Endothelial cell of umbilical vein (primary cell): ENCODE data around the gene FAR1. TPM values are rescaled to one million over a fixed set of nuclear protein-coding genes. Genes with fewer than 3 reads are reported as not detected.

Experiments
- BruUV-seq: library from RNA; stranded (reverse); fragments of 400-500 nt; replicated peaks from 2 replicates; lab custom pipeline; 2021; lab: Mats Ljungman, UMichigan
- CTCF ChIA-PET: fragments of 300-600, 350-600 bp; sonication (Branson Sonifier 250); formaldehyde crosslinking; loops from one replicate; lab custom pipeline; 2021; ENCODE audit warnings: antibody characterized with exemption, inconsistent platforms; lab: Charles Lee
- POLR2A ChIA-PET: fragments of 300-600, 350-600 bp; sonication (Branson Sonifier 250); formaldehyde crosslinking; loops from one replicate; lab custom pipeline; 2021; ENCODE audit warnings: antibody characterized with exemption, inconsistent platforms; lab: Charles Lee
- DNase-seq: peaks from one replicate; pipeline ENCODE4 v3.0.0-alpha.2; 2011; ENCODE audit warnings: low read depth, low spot score
- FAIRE-seq: peaks from 2 replicates; lab custom pipeline; 2011; peaks lifted over from hg19 to GRCh38; lab: Jason Lieb, UNC
- H2AFZ ChIP-seq: 2 replicates; pipeline ENCODE4 v1.6.0; 2012; ENCODE audit warnings: low read depth, low read length, control low read depth, inconsistent platforms
- H3K27ac ChIP-seq: 2 replicates; pipeline ENCODE4 v1.5.1; 2011; ENCODE audit warnings: low read depth, mild to moderate bottlenecking, control low read depth, low read length, moderate library complexity; ENCODE audit not compliant: insufficient read depth
- H3K27me3 ChIP-seq, 2 experiments: 2 replicates each; pipeline versions ENCODE4 v1.6.0 to v1.6.1; 2011; ENCODE audit warnings: low read length in 2 of 2, mixed read lengths in 1 of 2; ENCODE audit not compliant: control insufficient read depth in 2 of 2, insufficient read depth in 2 of 2
- H3K36me3 ChIP-seq, 2 experiments: 2 replicates in 1 of 2; 3 replicates in 1 of 2; pipeline ENCODE4 v1.5.1; 2011; ENCODE audit warnings: low read length in 2 of 2, mild to moderate bottlenecking in 1 of 2, moderate library complexity in 1 of 2; ENCODE audit not compliant: control insufficient read depth in 2 of 2, insufficient read depth in 2 of 2; ENCODE audit errors: extremely low read depth in 1 of 2
- H3K4me1 ChIP-seq: 3 replicates; pipeline ENCODE4 v1.5.1; 2011; ENCODE audit warnings: mild to moderate bottlenecking, low read length; ENCODE audit not compliant: control insufficient read depth, insufficient read depth; ENCODE audit errors: extremely low read depth
- H3K4me2 ChIP-seq: 2 replicates; pipeline ENCODE4 v1.6.1; 2011; ENCODE audit warnings: low read length, control low read depth, mixed read lengths; ENCODE audit not compliant: insufficient read depth
- H3K4me3 ChIP-seq, 3 experiments: fragments of 200-600 bp in 1 of 3; sonication (generic), shearing (Covaris generic) in 1 of 3; replicated peaks in 1 of 3; 2 replicates each; pipeline ENCODE4 v1.5.1; 2011 to 2016; ENCODE audit warnings: control low read depth in 3 of 3, low read length in 3 of 3, mild to moderate bottlenecking in 2 of 3, inconsistent platforms in 1 of 3, low read depth in 1 of 3, moderate library complexity in 1 of 3; ENCODE audit not compliant: insufficient read depth in 1 of 3
- H3K79me2 ChIP-seq: 2 replicates; pipeline ENCODE4 v1.6.0; 2012; ENCODE audit warnings: low read length, inconsistent platforms; ENCODE audit not compliant: control insufficient read depth, insufficient read depth
- H3K9ac ChIP-seq: replicated peaks from 2 replicates; pipeline ENCODE3; 2011; ENCODE audit warnings: low read length, control low read depth; ENCODE audit not compliant: insufficient read depth; ENCODE audit errors: extremely low read depth
- H3K9me1 ChIP-seq: replicated peaks from 3 replicates; pipeline ENCODE4 v1.6.0; 2011; ENCODE audit warnings: mild to moderate bottlenecking, low read length; ENCODE audit not compliant: control insufficient read depth, insufficient read depth; ENCODE audit errors: extremely low read depth
- H3K9me3 ChIP-seq: replicated peaks from 2 replicates; pipeline ENCODE4 v1.5.1; 2012; ENCODE audit warnings: low read length, inconsistent platforms; ENCODE audit not compliant: control insufficient read depth, insufficient read depth
- H4K20me1 ChIP-seq: replicated peaks from 2 replicates; pipeline ENCODE3; 2011; ENCODE audit warnings: mild to moderate bottlenecking, low read length; ENCODE audit not compliant: control insufficient read depth, insufficient read depth; ENCODE audit errors: extremely low read depth
- EZH2 ChIP-seq: IDR thresholded peaks from 2 replicates; pipeline ENCODE4 v1.6.1; 2012; ENCODE audit warnings: borderline replicate concordance, low read depth, mild to moderate bottlenecking, moderate library complexity, low read length, inconsistent platforms; ENCODE audit not compliant: severe bottlenecking
- FOS ChIP-seq: IDR thresholded peaks from 2 replicates; pipeline ENCODE4 v1.6.1; 2011; ENCODE audit warnings: mild to moderate bottlenecking, low read length, moderate library complexity, borderline replicate concordance; ENCODE audit not compliant: insufficient read depth
- GATA2 ChIP-seq: IDR thresholded peaks from 2 replicates; pipeline ENCODE4 v1.7.0; 2011; ENCODE audit warnings: low read depth, mild to moderate bottlenecking, moderate library complexity, mixed read lengths, low read length; ENCODE audit not compliant: insufficient read length, insufficient read depth
- JUN ChIP-seq: IDR thresholded peaks from 2 replicates; pipeline ENCODE4 v1.6.1; 2011; ENCODE audit warnings: borderline replicate concordance, low read depth; ENCODE audit not compliant: insufficient read length, insufficient read depth
- MYC ChIP-seq: IDR thresholded peaks from one replicate; pipeline ENCODE4 v1.6.1; 2011; ENCODE audit warnings: mild to moderate bottlenecking, low read depth, low read length
- POLR2A ChIP-seq: IDR thresholded peaks from 2 replicates; pipeline ENCODE4 v1.6.1; 2012; ENCODE audit warnings: low read depth, mild to moderate bottlenecking, control low read depth, low read length
- POLR2AphosphoS5 ChIP-seq: IDR thresholded peaks from 2 replicates; pipeline ENCODE4 v1.6.1; 2012; ENCODE audit warnings: low read depth, mild to moderate bottlenecking, control low read depth, low read length, moderate library complexity; ENCODE audit not compliant: insufficient read depth
- dilution Hi-C: fragments of 300-500 bp; cut with MboI; formaldehyde crosslinking; loops from one replicate; pipeline ENCODE4 v1.15.0; 2019; ENCODE audit warnings: low sequenced_read_pairs; ENCODE audit not compliant: extremely low pct_ligation_motif_present
- intact Hi-C: fragments of 100-400 bp; cut with micrococcal nuclease; formaldehyde crosslinking; loops from one replicate; pipeline ENCODE4 v1.10.0; 2022
- polyA plus RNA-seq, 4 experiments: library from polyadenylated mRNA; depleted of rRNA in 3 of 4; stranded (reverse) in 3 of 4; unstranded in 1 of 4; fragments of >200 nt; gene quantifications; 2 replicates each; pipeline versions ENCODE4 v1.2.1 to v1.2.3, GENCODE V29; 2011 to 2012; ENCODE audit warnings: missing spikeins in 1 of 4
- total RNA-seq: library from RNA; stranded (reverse); gene quantifications from 2 replicates; pipeline ENCODE4 v1.2.3, GENCODE V29; 2021
- TF ChIP-seq, protein P1 (sequence below), 2 donors: IDR thresholded peaks; 1 replicate in 1 of 2; 2 replicates in 1 of 2; pipeline ENCODE4 v1.5.1; 2011; ENCODE audit warnings: low read length in 2 of 2, mild to moderate bottlenecking in 2 of 2, moderate library complexity in 2 of 2, control low read depth in 1 of 2, inconsistent platforms in 1 of 2, low read depth in 1 of 2; ENCODE audit not compliant: insufficient read depth in 1 of 2; ENCODE audit errors: extremely low read depth in 1 of 2
- TF ChIP-seq, protein P2 (sequence below): IDR thresholded peaks from 2 replicates; pipeline ENCODE4 v1.6.1; 2011; ENCODE audit not compliant: insufficient read depth, insufficient read length

Gene FAR1
- total and polyA plus RNA-seq, 2 donors (not counting 3 experiments of a cell fraction or from before 2014, with no cell fraction given), result 29.5 to 76.4 TPM

DNA sequence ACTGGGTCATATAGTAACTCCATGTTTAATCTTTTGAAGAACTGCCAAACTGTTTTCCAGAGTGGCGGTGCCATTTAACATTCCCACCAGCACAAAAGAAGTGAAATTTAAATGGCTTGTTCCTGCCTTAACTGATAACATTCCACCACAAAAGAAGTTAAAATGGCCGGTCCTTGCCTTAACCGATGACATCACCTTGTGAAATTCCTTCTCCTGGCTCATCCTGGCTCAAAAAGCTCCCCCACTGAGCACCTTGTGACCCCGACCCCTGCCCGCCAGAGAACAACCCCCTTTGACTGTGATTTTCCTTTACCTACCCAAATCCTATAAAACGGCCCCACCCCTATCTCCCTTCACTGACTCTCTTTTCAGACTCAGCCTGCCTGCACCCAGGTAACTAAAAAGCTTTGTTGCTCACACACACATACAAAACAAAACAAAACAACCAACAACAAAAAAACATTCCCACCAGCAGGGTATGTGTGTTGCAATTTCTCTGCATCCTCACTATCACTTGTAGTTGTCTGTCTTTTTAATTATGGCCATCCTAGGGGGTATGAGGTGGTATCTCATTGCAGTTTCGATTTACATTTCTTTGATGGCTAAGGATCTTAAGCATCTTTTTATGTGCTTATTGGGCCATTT, 109.0 kb downstream of the FAR1 start:
- dilution Hi-C loops (no loop called here), intact Hi-C loops (no loop called here)
- no peak overlapping the region for H3K27ac ChIP-seq
- no peaks in the 10 kb centered on the region for H3K36me3 ChIP-seq
- BruUV-seq, result no TSS peak
- H4K20me1 ChIP-seq, result no peaks in the 10 kb centered on the region
- POLR2A ChIA-PET, result no interaction called here
- TF ChIP-seq POLR2AphosphoS5 (no peak), MYC (no peak), GATA2 (no peak), EZH2 (no peak), JUN (no peak), POLR2A (no peak), FOS (no peak)
- TF ChIP-seq, protein P1, sequence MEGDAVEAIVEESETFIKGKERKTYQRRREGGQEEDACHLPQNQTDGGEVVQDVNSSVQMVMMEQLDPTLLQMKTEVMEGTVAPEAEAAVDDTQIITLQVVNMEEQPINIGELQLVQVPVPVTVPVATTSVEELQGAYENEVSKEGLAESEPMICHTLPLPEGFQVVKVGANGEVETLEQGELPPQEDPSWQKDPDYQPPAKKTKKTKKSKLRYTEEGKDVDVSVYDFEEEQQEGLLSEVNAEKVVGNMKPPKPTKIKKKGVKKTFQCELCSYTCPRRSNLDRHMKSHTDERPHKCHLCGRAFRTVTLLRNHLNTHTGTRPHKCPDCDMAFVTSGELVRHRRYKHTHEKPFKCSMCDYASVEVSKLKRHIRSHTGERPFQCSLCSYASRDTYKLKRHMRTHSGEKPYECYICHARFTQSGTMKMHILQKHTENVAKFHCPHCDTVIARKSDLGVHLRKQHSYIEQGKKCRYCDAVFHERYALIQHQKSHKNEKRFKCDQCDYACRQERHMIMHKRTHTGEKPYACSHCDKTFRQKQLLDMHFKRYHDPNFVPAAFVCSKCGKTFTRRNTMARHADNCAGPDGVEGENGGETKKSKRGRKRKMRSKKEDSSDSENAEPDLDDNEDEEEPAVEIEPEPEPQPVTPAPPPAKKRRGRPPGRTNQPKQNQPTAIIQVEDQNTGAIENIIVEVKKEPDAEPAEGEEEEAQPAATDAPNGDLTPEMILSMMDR (IDR thresholded peaks at IDR 0.05; ENCODE audit: extremely low read depth in 1 of 2, insufficient read depth in 1 of 2, low read depth in 1 of 2, low read length in 2 of 2), result no peak
- TF ChIP-seq, protein P2, sequence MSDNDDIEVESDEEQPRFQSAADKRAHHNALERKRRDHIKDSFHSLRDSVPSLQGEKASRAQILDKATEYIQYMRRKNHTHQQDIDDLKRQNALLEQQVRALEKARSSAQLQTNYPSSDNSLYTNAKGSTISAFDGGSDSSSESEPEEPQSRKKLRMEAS, result no peak
- CTCF ChIA-PET, result no interaction called here
- H3K9me1 ChIP-seq, result no peaks in the 10 kb centered on the region
- FAIRE-seq, result no peak
- no peak overlapping the region for H3K4me2 ChIP-seq
- H3K9ac ChIP-seq, result no peak overlapping the region
- H3K9me3 ChIP-seq, result no peaks in the 10 kb centered on the region
- no peaks in the 10 kb centered on the region for H3K4me1 ChIP-seq
- H2AFZ ChIP-seq, result no peak overlapping the region
- no peaks in the 10 kb centered on the region for H3K79me2 ChIP-seq
- H3K27me3 ChIP-seq, result peaks cover 15 to 34% of the 10 kb centered on the region in 2 experiments
- H3K4me3 ChIP-seq, result no peak overlapping the region
- no peak for DNase-seq
